ENCODE measurements around the gene COBL.

Gene COBL

DNA sequence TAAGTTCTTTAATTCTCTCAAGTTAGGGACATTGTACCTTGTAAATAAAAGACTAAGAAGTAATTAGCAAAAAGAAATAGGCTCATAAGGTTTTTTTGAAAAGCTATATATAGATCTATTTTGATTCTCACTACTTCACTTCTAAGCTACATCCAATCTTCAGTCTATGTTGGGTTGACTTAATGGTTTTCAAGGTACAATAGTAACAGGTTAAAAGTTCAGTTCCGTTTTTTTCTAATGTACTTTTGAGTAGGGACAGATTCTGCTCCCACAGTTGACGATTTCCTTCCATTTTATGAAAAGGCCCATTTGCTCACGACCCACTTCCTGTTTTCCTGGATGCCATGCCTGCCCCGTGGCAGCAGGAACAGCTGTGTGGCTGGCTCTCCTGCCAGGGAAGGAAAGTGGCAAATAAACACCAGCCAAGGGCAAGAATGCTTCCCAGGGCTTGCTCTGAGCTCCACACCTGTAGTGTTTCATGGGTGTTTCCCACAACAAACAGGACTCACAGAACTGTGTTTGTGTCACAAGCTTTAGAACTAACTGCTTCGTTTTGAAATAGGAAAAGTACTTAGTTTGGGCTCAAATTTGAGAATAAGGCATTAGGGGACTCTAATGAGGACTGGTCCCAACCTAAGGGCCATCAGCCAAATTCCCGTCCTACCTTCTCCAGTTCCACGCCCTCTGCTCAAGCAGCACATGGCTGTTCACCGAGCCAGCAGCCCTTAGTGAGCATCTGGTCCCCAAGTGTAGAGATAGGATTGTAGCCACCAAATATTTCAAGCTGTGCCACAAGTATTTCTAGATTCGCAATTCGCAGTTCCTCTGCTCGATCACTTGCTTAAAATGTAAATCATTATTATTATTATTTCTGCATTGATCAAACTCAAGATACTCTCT, 240.7 kb downstream of the COBL start:
- no peak overlapping the region for H3K4me3 ChIP-seq (ENCODE audit: low read length)
- TF ChIP-seq CTCF (conservative IDR thresholded peaks at IDR 0.05; ENCODE audit: low read length): no peak
- DNase-seq (ENCODE audit: low read depth): no peak

DNA sequence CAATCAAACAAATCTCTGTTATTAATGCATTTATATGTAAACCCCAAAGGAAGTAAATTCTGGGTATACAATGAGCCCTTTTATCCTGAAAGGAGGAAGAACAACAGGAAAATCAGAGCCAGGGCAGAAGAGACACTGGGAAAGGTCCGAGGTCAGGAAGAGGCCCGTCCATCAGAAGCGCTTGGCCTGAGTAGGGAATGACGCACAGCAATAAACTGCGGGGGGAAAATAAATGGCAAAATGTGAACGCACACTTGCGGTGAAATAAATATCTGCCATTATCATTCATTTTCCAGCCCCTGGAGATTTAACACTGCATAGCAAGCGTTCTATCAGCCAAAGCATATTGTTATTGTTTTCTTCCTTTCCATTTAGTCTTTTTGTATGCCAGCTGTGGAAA, 243.4 kb downstream of the COBL start:
- no peak for DNase-seq (ENCODE audit: low read depth)
- no peak overlapping the region for H3K4me3 ChIP-seq (ENCODE audit: low read length)
- TF ChIP-seq CTCF (conservative IDR thresholded peaks at IDR 0.05; ENCODE audit: low read length): no peak

GRCh38 chr7:51072281-51072680, 244.3 kb downstream of the COBL start:
- TF ChIP-seq CTCF (conservative IDR thresholded peaks at IDR 0.05; ENCODE audit: low read length): no peak
- DNase-seq (ENCODE audit: low read depth): no peak
- H3K4me3 ChIP-seq (ENCODE audit: low read length): no peak overlapping the region

- no peak for TF ChIP-seq CTCF (conservative IDR thresholded peaks at IDR 0.05; ENCODE audit: low read length)
- H3K4me3 ChIP-seq (ENCODE audit: low read length): no peak overlapping the region
- DNase-seq (ENCODE audit: low read depth): no peak
Observed at GRCh38 chr7:51071427-51071826, 245.2 kb downstream of the COBL start.

GRCh38 chr7:51070151-51070550, 246.5 kb downstream of the COBL start:
- DNase-seq (ENCODE audit: low read depth): peak; percentile 61
- TF ChIP-seq CTCF (conservative IDR thresholded peaks at IDR 0.05; ENCODE audit: low read length): no peak
- H3K4me3 ChIP-seq (ENCODE audit: low read length): no peak overlapping the region

DNA sequence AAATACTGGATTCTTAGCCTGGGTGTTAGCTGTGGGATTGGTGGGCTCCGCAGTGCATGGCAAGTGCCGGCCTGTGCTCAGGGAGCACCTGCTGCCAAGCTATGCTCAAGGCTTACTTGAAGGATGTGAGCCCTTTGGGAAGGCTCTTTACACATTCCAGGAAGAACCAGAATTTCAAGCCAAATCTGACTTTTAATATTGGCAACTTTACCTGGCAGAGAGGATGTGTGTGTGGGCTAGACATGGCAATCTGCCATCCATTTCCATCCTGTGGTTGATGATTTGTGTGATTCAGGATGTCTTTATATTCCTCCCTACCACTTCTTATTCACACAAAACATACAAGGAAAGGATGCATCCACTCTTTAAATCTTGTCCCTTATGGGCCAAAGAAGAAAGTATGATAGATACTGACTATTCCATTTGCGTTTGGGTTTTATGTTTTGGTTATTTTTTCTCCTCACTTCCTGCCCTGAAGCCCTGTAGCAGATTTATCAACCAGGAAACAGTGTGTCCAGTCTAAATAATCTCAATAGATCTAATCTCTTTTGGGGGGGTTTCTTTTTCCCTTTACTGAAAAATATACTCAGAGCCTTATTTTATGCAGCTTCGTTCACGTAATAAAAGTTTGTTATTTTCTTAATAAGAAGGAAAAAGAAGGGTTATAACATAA, 247.1 kb downstream of the COBL start:
- no peak for TF ChIP-seq CTCF (conservative IDR thresholded peaks at IDR 0.05; ENCODE audit: low read length)
- no peak overlapping the region for H3K4me3 ChIP-seq (ENCODE audit: low read length)
- peak; percentile 18 for DNase-seq (ENCODE audit: low read depth)

GRCh38 chr7:51068401-51068800, 248.2 kb downstream of the COBL start:
- no peak overlapping the region for H3K4me3 ChIP-seq (ENCODE audit: low read length)
- DNase-seq (ENCODE audit: low read depth): no peak
- no peak for TF ChIP-seq CTCF (conservative IDR thresholded peaks at IDR 0.05; ENCODE audit: low read length)
